ENCODE measurements around the gene UNC93A.
"Not testable (repeated sequence)": the region's sequence is repeated elsewhere in the genome, so short reads cannot be mapped to it uniquely, and the experiment has no call there.

Gene UNC93A

GRCh38 chr6:167321185-167321584 is 30.1 kb downstream of the UNC93A start:
- not testable (repeated sequence) for H3K9me3 ChIP-seq (ENCODE audit: control insufficient read depth, insufficient read depth, low read length); H3K4me3 ChIP-seq (ENCODE audit: low read length); H3K27me3 ChIP-seq (ENCODE audit: control insufficient read depth, low read length); H3K27ac ChIP-seq (ENCODE audit: low read depth, low read length); H3K4me2 ChIP-seq (ENCODE audit: low read length); H3K9me2 ChIP-seq (replicated peaks; ENCODE audit: control insufficient read depth, low read length); H3K36me3 ChIP-seq (ENCODE audit: control insufficient read depth, low read length); H3F3A ChIP-seq (ENCODE audit: control insufficient read depth, insufficient read depth); H3K79me2 ChIP-seq (ENCODE audit: control insufficient read depth, low read length); H3K4me1 ChIP-seq (ENCODE audit: control insufficient read depth, low read length); H4K20me1 ChIP-seq (ENCODE audit: control insufficient read depth, insufficient read depth, low read depth, low read length)

- no peaks in the 10 kb centered on the region for H3F3A ChIP-seq (ENCODE audit: control insufficient read depth, insufficient read depth)
- no peaks in the 10 kb centered on the region for H3K27me3 ChIP-seq (ENCODE audit: control insufficient read depth, low read length)
- H3K36me3 ChIP-seq (ENCODE audit: control insufficient read depth, low read length): no peaks in the 10 kb centered on the region
- H4K20me1 ChIP-seq (ENCODE audit: control insufficient read depth, insufficient read depth, low read depth, low read length): no peaks in the 10 kb centered on the region
- H3K4me2 ChIP-seq (ENCODE audit: low read length): no peak overlapping the region
- no peaks in the 10 kb centered on the region for H3K9me3 ChIP-seq (ENCODE audit: control insufficient read depth, insufficient read depth, low read length)
- H3K9me2 ChIP-seq (replicated peaks; ENCODE audit: control insufficient read depth, low read length): no peaks in the 10 kb centered on the region
- no peaks in the 10 kb centered on the region for H3K4me1 ChIP-seq (ENCODE audit: control insufficient read depth, low read length)
- no peak overlapping the region for H3K27ac ChIP-seq (ENCODE audit: low read depth, low read length)
- no peak for TF ChIP-seq EZH2phosphoT487 (IDR thresholded peaks at IDR 0.05; ENCODE audit: borderline replicate concordance, low read length)
- TF ChIP-seq, protein P1, sequence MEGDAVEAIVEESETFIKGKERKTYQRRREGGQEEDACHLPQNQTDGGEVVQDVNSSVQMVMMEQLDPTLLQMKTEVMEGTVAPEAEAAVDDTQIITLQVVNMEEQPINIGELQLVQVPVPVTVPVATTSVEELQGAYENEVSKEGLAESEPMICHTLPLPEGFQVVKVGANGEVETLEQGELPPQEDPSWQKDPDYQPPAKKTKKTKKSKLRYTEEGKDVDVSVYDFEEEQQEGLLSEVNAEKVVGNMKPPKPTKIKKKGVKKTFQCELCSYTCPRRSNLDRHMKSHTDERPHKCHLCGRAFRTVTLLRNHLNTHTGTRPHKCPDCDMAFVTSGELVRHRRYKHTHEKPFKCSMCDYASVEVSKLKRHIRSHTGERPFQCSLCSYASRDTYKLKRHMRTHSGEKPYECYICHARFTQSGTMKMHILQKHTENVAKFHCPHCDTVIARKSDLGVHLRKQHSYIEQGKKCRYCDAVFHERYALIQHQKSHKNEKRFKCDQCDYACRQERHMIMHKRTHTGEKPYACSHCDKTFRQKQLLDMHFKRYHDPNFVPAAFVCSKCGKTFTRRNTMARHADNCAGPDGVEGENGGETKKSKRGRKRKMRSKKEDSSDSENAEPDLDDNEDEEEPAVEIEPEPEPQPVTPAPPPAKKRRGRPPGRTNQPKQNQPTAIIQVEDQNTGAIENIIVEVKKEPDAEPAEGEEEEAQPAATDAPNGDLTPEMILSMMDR (IDR thresholded peaks at IDR 0.05; ENCODE audit: low read depth, low read length, poor library complexity, severe bottlenecking): no peak
- no peaks in the 10 kb centered on the region for H3K79me2 ChIP-seq (ENCODE audit: control insufficient read depth, low read length)
- no peak overlapping the region for H3K4me3 ChIP-seq (ENCODE audit: low read length)
Observed at GRCh38 chr6:167323111-167323510, 32.0 kb downstream of the UNC93A start.

- no peaks in the 10 kb centered on the region for H3K9me3 ChIP-seq (ENCODE audit: control insufficient read depth, insufficient read depth, low read length)
- H3K4me1 ChIP-seq (ENCODE audit: control insufficient read depth, low read length): no peaks in the 10 kb centered on the region
- no peak overlapping the region for H3K4me2 ChIP-seq (ENCODE audit: low read length)
- H3K36me3 ChIP-seq (ENCODE audit: control insufficient read depth, low read length): no peaks in the 10 kb centered on the region
- H3K27me3 ChIP-seq (ENCODE audit: control insufficient read depth, low read length): no peaks in the 10 kb centered on the region
- no peaks in the 10 kb centered on the region for H3K79me2 ChIP-seq (ENCODE audit: control insufficient read depth, low read length)
- H3K27ac ChIP-seq (ENCODE audit: low read depth, low read length): no peak overlapping the region
- TF ChIP-seq, protein P1 (IDR thresholded peaks at IDR 0.05; ENCODE audit: low read depth, low read length, poor library complexity, severe bottlenecking): no peak
- H3K4me3 ChIP-seq (ENCODE audit: low read length): no peak overlapping the region
- no peaks in the 10 kb centered on the region for H4K20me1 ChIP-seq (ENCODE audit: control insufficient read depth, insufficient read depth, low read depth, low read length)
- no peaks in the 10 kb centered on the region for H3F3A ChIP-seq (ENCODE audit: control insufficient read depth, insufficient read depth)
- H3K9me2 ChIP-seq (replicated peaks; ENCODE audit: control insufficient read depth, low read length): no peaks in the 10 kb centered on the region
Observed at GRCh38 chr6:167324111-167324510, 33.0 kb downstream of the UNC93A start.

DNA sequence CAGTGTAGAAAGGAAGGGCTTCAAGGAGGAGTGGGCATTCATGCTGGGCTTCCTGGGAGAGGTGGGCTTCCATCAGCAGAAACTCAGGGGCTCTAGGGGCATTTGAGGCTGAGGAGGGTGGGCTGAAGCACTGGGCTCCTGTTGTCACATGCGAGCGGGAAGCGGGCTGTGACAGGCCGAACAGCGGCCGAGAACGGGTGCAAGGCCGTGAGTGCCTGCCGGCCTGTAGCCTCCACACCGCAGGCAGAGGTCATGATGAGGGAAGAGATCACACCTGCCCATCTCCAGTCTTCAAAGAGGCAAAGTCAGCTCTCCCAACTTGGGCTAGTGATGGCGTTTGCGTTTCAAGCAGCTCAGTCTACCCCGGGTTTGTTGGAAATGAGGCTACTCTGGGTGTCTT is 34.7 kb downstream of the UNC93A start:
- no peak overlapping the region for H3K4me2 ChIP-seq (ENCODE audit: low read length)
- H3F3A ChIP-seq (ENCODE audit: control insufficient read depth, insufficient read depth): no peaks in the 10 kb centered on the region
- TF ChIP-seq, protein P1 (IDR thresholded peaks at IDR 0.05; ENCODE audit: low read depth, low read length, poor library complexity, severe bottlenecking): no peak
- no peak for TF ChIP-seq EZH2phosphoT487 (IDR thresholded peaks at IDR 0.05; ENCODE audit: borderline replicate concordance, low read length)
- H3K4me3 ChIP-seq (ENCODE audit: low read length): no peak overlapping the region
- no peaks in the 10 kb centered on the region for H3K9me2 ChIP-seq (replicated peaks; ENCODE audit: control insufficient read depth, low read length)
- H3K9me3 ChIP-seq (ENCODE audit: control insufficient read depth, insufficient read depth, low read length): no peaks in the 10 kb centered on the region
- H3K79me2 ChIP-seq (ENCODE audit: control insufficient read depth, low read length): no peaks in the 10 kb centered on the region
- no peak overlapping the region for H3K27ac ChIP-seq (ENCODE audit: low read depth, low read length)
- H3K36me3 ChIP-seq (ENCODE audit: control insufficient read depth, low read length): no peaks in the 10 kb centered on the region
- no peaks in the 10 kb centered on the region for H3K4me1 ChIP-seq (ENCODE audit: control insufficient read depth, low read length)
- H4K20me1 ChIP-seq (ENCODE audit: control insufficient read depth, insufficient read depth, low read depth, low read length): no peaks in the 10 kb centered on the region
- H3K27me3 ChIP-seq (ENCODE audit: control insufficient read depth, low read length): no peaks in the 10 kb centered on the region
